Measurements from ENCODE around the gene SVIL.

Gene SVIL

GRCh38 chr10:29634764-29635625, at the start of gene SVIL:
SVIL (minus strand) TSS chr10:29634971; CDS start chr10:29555058, 79,913 bp downstream.
- DNase-seq (ENCODE audit: low read depth, low spot score) = no peak

GRCh38 chr10:29681676-29682448, 47.1 kb upstream of the SVIL start:
- DNase-seq (ENCODE audit: low read depth, low spot score) = no peak

- DNase-seq (ENCODE audit: low read depth, low spot score) = no peak
Observed at GRCh38 chr10:29680091-29680490, 45.3 kb upstream of the SVIL start.

GRCh38 chr10:29676732-29677131, 42.0 kb upstream of the SVIL start:
- DNase-seq (ENCODE audit: low read depth, low spot score) = no peak

- no peak for DNase-seq (ENCODE audit: low read depth, low spot score)
Observed at GRCh38 chr10:29675984-29676383, 41.2 kb upstream of the SVIL start.

- DNase-seq (ENCODE audit: low read depth, low spot score) = no peak
Observed at GRCh38 chr10:29671968-29672367, 37.2 kb upstream of the SVIL start.

GRCh38 chr10:29671228-29671780, 36.5 kb upstream of the SVIL start:
- no peak for DNase-seq (ENCODE audit: low read depth, low spot score)

GRCh38 chr10:29670761-29671160, 36.0 kb upstream of the SVIL start:
- DNase-seq (ENCODE audit: low read depth, low spot score) = no peak

GRCh38 chr10:29669149-29669548, 34.4 kb upstream of the SVIL start:
- DNase-seq (ENCODE audit: low read depth, low spot score) = no peak

GRCh38 chr10:29668628-29669027, 33.9 kb upstream of the SVIL start:
- DNase-seq (ENCODE audit: low read depth, low spot score) = no peak

- no peak for DNase-seq (ENCODE audit: low read depth, low spot score)
Observed at GRCh38 chr10:29667191-29667590, 32.4 kb upstream of the SVIL start.

GRCh38 chr10:29666201-29666600, 31.4 kb upstream of the SVIL start:
- DNase-seq (ENCODE audit: low read depth, low spot score) = no peak

- DNase-seq (ENCODE audit: low read depth, low spot score) = no peak
Observed at GRCh38 chr10:29663718-29664117, 28.9 kb upstream of the SVIL start.

GRCh38 chr10:29658984-29659965, 24.5 kb upstream of the SVIL start:
- DNase-seq (ENCODE audit: low read depth, low spot score) = peak; percentile 94

GRCh38 chr10:29657719-29658274, 23.0 kb upstream of the SVIL start:
- DNase-seq (ENCODE audit: low read depth, low spot score) = no peak

- no peak for DNase-seq (ENCODE audit: low read depth, low spot score)
Observed at GRCh38 chr10:29656451-29656992, 21.8 kb upstream of the SVIL start.

- DNase-seq (ENCODE audit: low read depth, low spot score) = no peak
Observed at GRCh38 chr10:29652192-29652591, 17.4 kb upstream of the SVIL start.

GRCh38 chr10:29651767-29652166, 17.0 kb upstream of the SVIL start:
- no peak for DNase-seq (ENCODE audit: low read depth, low spot score)

GRCh38 chr10:29650552-29650944, 15.8 kb upstream of the SVIL start:
- DNase-seq (ENCODE audit: low read depth, low spot score) = no peak

Data from smooth muscle cell of the brain vasculature (primary cell).